HG03097 (cell line): ENCODE measurements around the gene FAM8A1.

Experiments
- ATAC-seq: cut with Tn5 transposase; IDR thresholded peaks from one replicate; pipeline ENCODE4 v1.9.1; 2021; ENCODE audit not compliant: unreplicated experiment, low FRiP score

FAM8A1 gene

GRCh38 chr6:17653198-17653882 lies 53.2 kb downstream of the FAM8A1 start:
- ATAC-seq = no peak

DNA sequence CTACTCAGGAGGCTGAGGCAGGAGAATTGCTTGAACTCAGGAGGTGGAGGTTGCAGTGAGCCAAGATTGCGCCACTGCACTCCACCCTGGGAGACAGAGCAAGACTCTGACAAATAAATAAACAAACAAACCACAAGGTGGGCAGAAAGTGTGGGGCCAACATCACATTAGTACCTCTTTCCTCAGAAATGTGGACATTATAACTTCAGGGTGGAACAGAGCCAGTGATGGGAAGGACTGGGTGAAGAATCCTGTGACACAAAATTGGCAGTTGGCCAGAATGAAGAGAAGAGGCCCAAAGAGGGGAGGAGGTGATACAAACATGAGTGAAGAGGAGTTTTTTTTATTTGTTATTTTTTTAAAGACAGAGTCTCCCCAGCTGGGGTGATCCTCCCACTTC lies 56.0 kb downstream of the FAM8A1 start:
- no peak for ATAC-seq

- ATAC-seq = no peak
Measured at GRCh38 chr6:17656644-17657043, 56.5 kb downstream of the FAM8A1 start.
